GM18526 (cell line): Measurements from ENCODE around the gene OXSR1.

Experiments
- POLR2A ChIP-seq: IDR thresholded peaks from 3 replicates; pipeline ENCODE4 v1.6.1; 2011; ENCODE audit not compliant: insufficient read length; ENCODE audit errors: extremely low read depth

OXSR1 gene

GRCh38 chr3:38137615-38138348 lies 27.6 kb upstream of the OXSR1 start:
- TF ChIP-seq POLR2A, result no peak

- peak; percentile 93 for TF ChIP-seq POLR2A
Observed at GRCh38 chr3:38138349-38139190, 26.8 kb upstream of the OXSR1 start, which contains the start of gene MYD88. Gene MYD88, plus strand, starts transcription at chr3:38138661. Its CDS starts 40 bp downstream, at chr3:38138701.

GRCh38 chr3:38139191-38139590 lies 26.1 kb upstream of the OXSR1 start:
- no peak for TF ChIP-seq POLR2A

GRCh38 chr3:38139652-38140051 lies 25.7 kb upstream of the OXSR1 start:
- no peak for TF ChIP-seq POLR2A

- no peak for TF ChIP-seq POLR2A
Observed at GRCh38 chr3:38140326-38141172, 24.8 kb upstream of the OXSR1 start.

- no peak for TF ChIP-seq POLR2A
Observed at GRCh38 chr3:38141173-38141951, 24.0 kb upstream of the OXSR1 start.

GRCh38 chr3:38141952-38142273 lies 23.4 kb upstream of the OXSR1 start:
- no peak for TF ChIP-seq POLR2A

- no peak for TF ChIP-seq POLR2A
Observed at GRCh38 chr3:38142959-38143358, 22.4 kb upstream of the OXSR1 start.

GRCh38 chr3:38143511-38143910 lies 21.8 kb upstream of the OXSR1 start:
- no peak for TF ChIP-seq POLR2A

GRCh38 chr3:38146504-38146903 lies 18.8 kb upstream of the OXSR1 start:
- TF ChIP-seq POLR2A, result no peak

GRCh38 chr3:38147421-38147820 lies 17.9 kb upstream of the OXSR1 start:
- TF ChIP-seq POLR2A, result no peak

GRCh38 chr3:38148311-38148882 lies 16.9 kb upstream of the OXSR1 start:
- no peak for TF ChIP-seq POLR2A

- no peak for TF ChIP-seq POLR2A
Observed at GRCh38 chr3:38149708-38150107, 15.6 kb upstream of the OXSR1 start.

GRCh38 chr3:38150780-38151528 lies 14.4 kb upstream of the OXSR1 start:
- TF ChIP-seq POLR2A, result no peak

GRCh38 chr3:38151667-38152265 lies 13.6 kb upstream of the OXSR1 start:
- TF ChIP-seq POLR2A, result no peak
